ENCODE results near the gene ENC1.

The ENC1 gene

GRCh38 chr5:74621492-74621891 is 19.0 kb downstream of the ENC1 start:
- no peak for DNase-seq
- no peak for TF ChIP-seq GATA1 (IDR thresholded peaks at IDR 0.05; ENCODE audit: low read depth, low read length)

- no peak for DNase-seq
Measured at GRCh38 chr5:74619308-74619707, 21.2 kb downstream of the ENC1 start.

GRCh38 chr5:74618106-74618505 is 22.4 kb downstream of the ENC1 start:
- no peak for DNase-seq
- no peak for TF ChIP-seq GATA1 (IDR thresholded peaks at IDR 0.05; ENCODE audit: low read depth, low read length)
- TF ChIP-seq POLR2A (IDR thresholded peaks at IDR 0.05; ENCODE audit: low read length), result no peak

More at GRCh38 chr5:74619308-74619707, 21.2 kb downstream of the ENC1 start:
- TF ChIP-seq GATA1 (IDR thresholded peaks at IDR 0.05; ENCODE audit: low read depth, low read length), result no peak
- TF ChIP-seq POLR2A (IDR thresholded peaks at IDR 0.05; ENCODE audit: low read length), result no peak

DNA sequence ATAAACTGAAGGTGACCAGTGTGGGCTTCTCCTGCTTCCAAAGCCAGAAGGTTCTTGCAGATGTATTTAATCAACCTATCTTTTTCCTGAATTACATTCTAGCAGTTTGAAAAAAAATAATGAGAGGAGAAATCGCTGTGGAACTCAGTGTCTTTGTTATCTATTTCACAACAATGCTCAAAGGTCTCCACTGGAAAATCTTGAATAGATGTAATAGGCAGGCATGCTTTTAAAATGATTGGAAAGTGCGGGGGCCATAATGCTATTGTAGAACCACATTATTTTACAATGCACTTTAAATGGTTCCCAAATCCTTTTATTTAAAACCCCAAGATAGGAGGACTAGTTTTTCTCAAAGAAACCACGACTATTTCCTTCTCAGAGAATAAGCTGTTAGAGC is 23.3 kb downstream of the ENC1 start:
- no peak for DNase-seq
- TF ChIP-seq POLR2A (IDR thresholded peaks at IDR 0.05; ENCODE audit: low read length) (no peak), GATA1 (IDR thresholded peaks at IDR 0.05; ENCODE audit: low read depth, low read length) (no peak)

GRCh38 chr5:74616236-74617146 is 24.0 kb downstream of the ENC1 start:
- DNase-seq, result no peak
- TF ChIP-seq POLR2A (IDR thresholded peaks at IDR 0.05; ENCODE audit: low read length), result no peak
- TF ChIP-seq GATA1 (IDR thresholded peaks at IDR 0.05; ENCODE audit: low read depth, low read length), result no peak

DNA sequence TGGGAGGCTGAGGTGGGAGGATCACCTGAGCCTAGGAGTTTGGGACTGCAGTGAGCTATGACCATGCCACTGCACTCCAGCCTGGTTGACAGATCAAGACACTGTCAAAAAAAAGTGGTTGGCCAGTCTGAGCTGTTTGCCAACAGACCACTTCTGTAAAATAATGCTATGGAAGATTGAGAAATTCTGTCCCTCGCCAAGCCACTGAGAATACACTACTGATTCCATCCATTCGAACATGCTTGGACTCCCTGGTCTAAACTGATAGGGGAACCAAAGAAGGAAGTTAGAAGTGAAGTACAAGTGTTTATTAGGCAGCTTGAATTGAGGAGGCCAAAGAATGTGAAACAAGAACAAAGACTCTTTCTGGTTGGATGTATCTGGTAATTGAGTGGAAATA is 27.2 kb downstream of the ENC1 start:
- no peak for TF ChIP-seq POLR2A (IDR thresholded peaks at IDR 0.05; ENCODE audit: low read length)
- no peak for TF ChIP-seq GATA1 (IDR thresholded peaks at IDR 0.05; ENCODE audit: low read depth, low read length)
- no peak for DNase-seq

DNA sequence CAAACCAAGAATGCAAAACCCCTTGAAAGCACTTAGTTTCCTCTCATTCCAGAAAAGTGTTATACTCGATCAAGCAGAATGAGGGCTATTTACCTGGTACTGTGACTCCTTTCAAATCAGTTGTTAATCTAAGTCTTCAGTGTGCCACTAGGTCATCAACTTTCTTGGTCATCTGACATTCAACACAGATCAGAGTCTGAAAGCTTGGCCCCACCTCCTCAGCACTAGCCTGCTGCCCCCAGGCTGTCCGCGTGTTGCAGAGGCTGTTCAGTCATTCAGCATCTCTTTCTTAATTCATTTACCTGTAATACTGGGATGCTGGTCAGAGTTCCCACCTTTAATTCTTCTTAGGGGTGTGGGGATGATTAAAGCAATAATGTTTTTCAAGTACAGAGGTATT is 28.5 kb downstream of the ENC1 start:
- no peak for DNase-seq

DNA sequence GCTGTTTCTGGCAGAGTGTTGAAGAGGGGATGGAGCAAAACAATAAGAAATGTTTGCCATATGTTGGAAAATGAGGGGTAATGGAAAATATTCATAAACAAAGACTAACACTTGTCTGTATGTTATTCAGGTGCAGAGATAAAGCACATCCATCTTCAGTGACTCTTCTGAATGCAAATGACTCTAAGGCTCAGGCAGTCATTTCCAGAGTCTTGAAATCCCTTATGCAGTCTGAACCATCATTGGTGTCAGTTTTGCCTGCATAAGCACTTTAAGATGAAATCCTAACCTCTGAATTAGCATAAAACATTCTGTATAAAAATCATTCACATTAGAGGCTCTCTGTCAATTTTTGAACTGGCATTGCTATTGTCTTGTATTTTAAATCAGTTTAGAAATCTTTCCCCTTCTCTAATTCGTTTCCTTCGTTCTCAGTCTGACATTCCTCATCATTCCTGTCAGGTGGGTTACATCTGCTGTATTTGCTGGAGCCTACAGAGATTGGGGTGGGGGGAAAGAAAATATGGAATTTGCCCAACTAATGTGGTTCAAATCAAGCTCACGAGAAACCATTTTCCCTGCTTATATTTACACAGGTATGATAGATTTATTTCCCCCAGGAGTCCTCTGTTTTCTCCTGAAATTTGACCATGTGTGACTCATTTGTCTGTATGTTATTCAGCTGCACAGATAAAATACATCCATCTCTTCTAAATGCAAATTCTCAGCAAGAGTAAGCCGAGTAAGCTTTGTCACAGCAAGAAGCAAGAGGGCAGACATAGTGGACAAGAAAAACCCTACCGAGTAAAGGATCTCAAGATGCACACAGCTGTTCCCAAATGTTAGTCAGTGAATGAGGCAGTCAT is 31.6 kb downstream of the ENC1 start:
- no peak for TF ChIP-seq POLR2A (IDR thresholded peaks at IDR 0.05; ENCODE audit: low read length)
- TF ChIP-seq GATA1 (IDR thresholded peaks at IDR 0.05; ENCODE audit: low read depth, low read length), result no peak

More for the DNA sequence above, 28.5 kb downstream of the ENC1 start:
- TF ChIP-seq GATA1 (IDR thresholded peaks at IDR 0.05; ENCODE audit: low read depth, low read length) (no peak), POLR2A (IDR thresholded peaks at IDR 0.05; ENCODE audit: low read length) (no peak)

DNA sequence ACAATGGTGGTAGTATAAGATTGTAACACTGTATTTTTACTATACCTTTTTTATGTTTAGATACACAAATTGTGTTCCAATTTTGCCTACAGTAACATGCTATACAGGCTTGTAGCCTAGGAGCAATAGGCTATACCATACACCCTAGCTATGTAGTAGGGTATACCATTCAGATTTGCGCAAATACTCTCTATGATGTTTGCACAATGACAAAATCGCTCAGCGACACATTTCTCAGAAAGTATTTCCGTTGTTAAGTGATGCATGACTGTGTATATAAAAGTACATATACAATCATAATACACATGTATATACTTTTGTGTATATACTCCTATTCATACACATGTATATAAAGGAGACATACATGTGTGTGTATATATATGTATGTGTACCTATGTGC is 34.8 kb downstream of the ENC1 start:
- no peak for TF ChIP-seq GATA1 (IDR thresholded peaks at IDR 0.05; ENCODE audit: low read depth, low read length)
- no peak for TF ChIP-seq POLR2A (IDR thresholded peaks at IDR 0.05; ENCODE audit: low read length)
- no peak for DNase-seq

More for the DNA sequence above, 31.6 kb downstream of the ENC1 start:
- no peak for DNase-seq

- TF ChIP-seq GATA1 (IDR thresholded peaks at IDR 0.05; ENCODE audit: low read depth, low read length) (no peak), POLR2A (IDR thresholded peaks at IDR 0.05; ENCODE audit: low read length) (no peak)
- DNase-seq, result no peak
Measured at GRCh38 chr5:74603376-74603775, 37.2 kb downstream of the ENC1 start.

- TF ChIP-seq POLR2A (IDR thresholded peaks at IDR 0.05; ENCODE audit: low read length), result no peak
- TF ChIP-seq GATA1 (IDR thresholded peaks at IDR 0.05; ENCODE audit: low read depth, low read length), result no peak
- no peak for DNase-seq
Measured at GRCh38 chr5:74599148-74599547, 41.4 kb downstream of the ENC1 start.

- TF ChIP-seq GATA1 (IDR thresholded peaks at IDR 0.05; ENCODE audit: low read depth, low read length) (no peak), POLR2A (IDR thresholded peaks at IDR 0.05; ENCODE audit: low read length) (no peak)
- no peak for DNase-seq
Measured at GRCh38 chr5:74598731-74599130, 41.8 kb downstream of the ENC1 start.

- TF ChIP-seq GATA1 (IDR thresholded peaks at IDR 0.05; ENCODE audit: low read depth, low read length) (no peak), POLR2A (IDR thresholded peaks at IDR 0.05; ENCODE audit: low read length) (no peak)
- DNase-seq, result no peak
Measured at GRCh38 chr5:74596927-74597326, 43.6 kb downstream of the ENC1 start.
